PC-3 (cell line): ENCODE measurements around the gene CLIP1. TPM values are rescaled to one million over a fixed set of nuclear protein-coding genes. Genes with fewer than 3 reads are reported as not detected.
A peak's percentile ranks its signal among the peaks of the same experiment; 100 is the strongest.

ENCODE experiments used
- ATAC-seq: fragments of 200-7000 bp; cut with Tn5 transposase; 2 replicates; pipeline ENCODE4 v1.9.1; 2020; ENCODE audit warnings: mild to moderate bottlenecking, moderate library complexity
- BruUV-seq: library from RNA; stranded (reverse); fragments of 400-500 nt; replicated peaks from 2 replicates; lab custom pipeline; 2021; lab: Mats Ljungman, UMichigan
- CTCF ChIA-PET: fragments of 300-600 bp; sonication (Branson Sonifier 250); formaldehyde crosslinking; loops from one replicate; lab custom pipeline; 2022; ENCODE audit warnings: antibody characterized with exemption; lab: Charles Lee
- POLR2A ChIA-PET: fragments of 300-600 bp; sonication (Branson Sonifier 250); formaldehyde crosslinking; loops from one replicate; lab custom pipeline; 2022; ENCODE audit warnings: antibody characterized with exemption; ENCODE audit not compliant: unreplicated experiment; lab: Charles Lee
- DNase-seq: peaks from one replicate; pipeline ENCODE4 v3.0.0-alpha.2; 2015
- H2AFZ ChIP-seq: fragments of 300-600 bp; sonication (generic); 2 replicates; pipeline ENCODE4 v1.6.0; 2016; ENCODE audit warnings: antibody characterized with exemption, low read length
- H3F3A ChIP-seq: fragments of 300-600 bp; sonication (generic); one replicate; pipeline ENCODE4 v1.6.0; 2017; ENCODE audit warnings: antibody characterized with exemption, low read length, control low read depth, mild to moderate bottlenecking; ENCODE audit not compliant: unreplicated experiment
- H3K27ac ChIP-seq: fragments of 300-600 bp; sonication (generic); 2 replicates; pipeline ENCODE4 v1.5.1; 2016; ENCODE audit warnings: mild to moderate bottlenecking, low read length
- H3K27me3 ChIP-seq: fragments of 300-600 bp; sonication (generic); 2 replicates; pipeline ENCODE4 v1.6.1; 2016; ENCODE audit warnings: low read length, mixed read lengths
- H3K36me3 ChIP-seq: fragments of 300-600 bp; sonication (generic); 2 replicates; pipeline ENCODE4 v1.6.1; 2016; ENCODE audit warnings: low read depth, mixed run types, low read length, mixed read lengths
- H3K4me1 ChIP-seq: fragments of 300-600 bp; sonication (generic); 2 replicates; pipeline ENCODE4 v1.5.1; 2016; ENCODE audit warnings: low read length; ENCODE audit not compliant: insufficient read depth
- H3K4me2 ChIP-seq: fragments of 300-600 bp; sonication (generic); 2 replicates; pipeline ENCODE4 v1.6.0; 2016; ENCODE audit warnings: low read length
- H3K4me3 ChIP-seq: fragments of 300-600 bp; sonication (generic); 2 replicates; pipeline ENCODE4 v1.5.1; 2016; ENCODE audit warnings: mild to moderate bottlenecking, low read length, mixed read lengths
- H3K79me2 ChIP-seq: fragments of 300-600 bp; sonication (generic); 2 replicates; pipeline ENCODE4 v1.6.1; 2017; ENCODE audit warnings: low read length, mixed read lengths
- H3K9ac ChIP-seq: fragments of 300-600 bp; sonication (generic); 2 replicates; pipeline ENCODE4 v1.6.0; 2016; ENCODE audit warnings: mild to moderate bottlenecking, low read length
- H3K9me2 ChIP-seq: fragments of 300-600 bp; sonication (generic); replicated peaks from 2 replicates; pipeline ENCODE4 v1.6.1; 2016; ENCODE audit warnings: mixed run types, low read length, mixed read lengths
- H3K9me3 ChIP-seq: fragments of 300-600 bp; sonication (generic); 2 replicates; pipeline ENCODE4 v1.6.1; 2016; ENCODE audit warnings: low read length, mixed read lengths
- H4K20me1 ChIP-seq: fragments of 300-600 bp; sonication (generic); 2 replicates; pipeline ENCODE4 v1.6.1; 2016; ENCODE audit warnings: low read length, mixed read lengths
- CTCF ChIP-seq: fragments of 300-600 bp; sonication (generic); conservative IDR thresholded peaks from 2 replicates; pipeline ENCODE4 v1.5.1; 2017; ENCODE audit warnings: antibody characterized with exemption, low read depth, mild to moderate bottlenecking, low read length
- EZH2 ChIP-seq: fragments of 300-600 bp; sonication (generic); IDR thresholded peaks from one replicate; pipeline ENCODE4 v1.6.1; 2017; ENCODE audit warnings: antibody characterized with exemption, mild to moderate bottlenecking, low read length; ENCODE audit not compliant: unreplicated experiment
- EZH2phosphoT487 ChIP-seq: fragments of 300-600 bp; sonication (generic); IDR thresholded peaks from 2 replicates; pipeline ENCODE4 v1.6.1; 2018; ENCODE audit warnings: mild to moderate bottlenecking, antibody characterized with exemption, low read length, borderline replicate concordance
- intact Hi-C: fragments of 100-400 bp; cut with micrococcal nuclease; formaldehyde crosslinking; loops from 2 replicates; pipeline ENCODE4 v1.9.0; 2023
- total RNA-seq: library from RNA; depleted of rRNA; stranded (reverse); fragments of >200 nt; gene quantifications from 2 replicates; pipeline ENCODE4 v1.2.3, GENCODE V29; 2014

CLIP1 gene
- total RNA-seq, 1 experiment from 2014 or later = 46.4 TPM

GRCh38 chr12:122283680-122284079, 138.8 kb downstream of the CLIP1 start:
- no peaks in the 10 kb centered on the region for H3F3A ChIP-seq
- H3K9me2 ChIP-seq = no peaks in the 10 kb centered on the region
- H3K4me1 ChIP-seq = peaks cover 9% of the 10 kb centered on the region
- no peaks in the 10 kb centered on the region for H3K79me2 ChIP-seq
- H3K9me3 ChIP-seq = no peaks in the 10 kb centered on the region
- ChIA-PET POLR2A (no interaction called here), CTCF (no interaction called here)
- H3K36me3 ChIP-seq = peaks cover 22% of the 10 kb centered on the region; the same call in 1 of the 2 replicates
- H3K4me3 ChIP-seq = no peak overlapping the region
- no peak for DNase-seq
- no peak for TF ChIP-seq EZH2
- no peak for TF ChIP-seq CTCF
- TF ChIP-seq EZH2phosphoT487 = no peak
- no peaks in the 10 kb centered on the region for H4K20me1 ChIP-seq
- H3K9ac ChIP-seq = no peak overlapping the region
- no peak overlapping the region for H3K27ac ChIP-seq
- H3K4me2 ChIP-seq = no peak overlapping the region
- no TSS peak for BruUV-seq
- intact Hi-C loops = no loop called here
- H3K27me3 ChIP-seq = no peaks in the 10 kb centered on the region
- no peak for ATAC-seq
- no peak overlapping the region for H2AFZ ChIP-seq

GRCh38 chr12:122282061-122282460, 140.4 kb downstream of the CLIP1 start:
- CTCF ChIA-PET = interaction anchor here (0.9 kb wide), 1 partner anchor 15 kb away, joined by 3 read pairs; no protein-coding TSS in a partner anchor
- no peaks in the 10 kb centered on the region for H3K79me2 ChIP-seq
- H3K9ac ChIP-seq = no peak overlapping the region
- intact Hi-C loops = no loop called here
- H4K20me1 ChIP-seq = no peaks in the 10 kb centered on the region
- H3K36me3 ChIP-seq = peaks cover 28% of the 10 kb centered on the region; the same call in 1 of the 2 replicates
- BruUV-seq = no TSS peak
- POLR2A ChIA-PET = interaction anchor here (0.6 to 0.7 kb wide), 3 partner anchors 11 to 646 kb away, joined by 3 to 4 read pairs (median 3); no protein-coding TSS in a partner anchor
- TF ChIP-seq EZH2 (no peak), CTCF (no peak), EZH2phosphoT487 (no peak)
- H3K4me1 ChIP-seq = peaks cover 9% of the 10 kb centered on the region
- H2AFZ ChIP-seq = no peak overlapping the region
- H3K9me3 ChIP-seq = no peaks in the 10 kb centered on the region
- 0 out of 2 replicates have a peak overlapping the region, but pooled peaks have one; percentile 10 for H3K4me2 ChIP-seq
- H3K9me2 ChIP-seq = no peaks in the 10 kb centered on the region
- H3K4me3 ChIP-seq = no peak overlapping the region
- DNase-seq (peak; percentile 85), ATAC-seq (peak; percentile 98)
- no peak overlapping the region for H3K27ac ChIP-seq
- H3F3A ChIP-seq = no peaks in the 10 kb centered on the region
- H3K27me3 ChIP-seq = no peaks in the 10 kb centered on the region

- intact Hi-C loops = no loop called here
- CTCF ChIA-PET = no interaction called here
These were observed 146.2 kb downstream of the CLIP1 start for GRCh38 chr12:122276242-122276641.

More at GRCh38 chr12:122276242-122276641, 146.2 kb downstream of the CLIP1 start:
- H3K9me2 ChIP-seq = no peaks in the 10 kb centered on the region
- POLR2A ChIA-PET = interaction anchor here (0.6 kb wide), 1 partner anchor 9 kb away, joined by 4 read pairs; no protein-coding TSS in a partner anchor
- no peak overlapping the region for H3K4me3 ChIP-seq
- no peak overlapping the region for H3K4me2 ChIP-seq
- DNase-seq (no peak), ATAC-seq (no peak)
- H3K27ac ChIP-seq = no peak overlapping the region
- no peaks in the 10 kb centered on the region for H3K27me3 ChIP-seq
- TF ChIP-seq EZH2phosphoT487 (no peak), CTCF (no peak), EZH2 (no peak)
- no peaks in the 10 kb centered on the region for H4K20me1 ChIP-seq
- H3K9me3 ChIP-seq = no peaks in the 10 kb centered on the region
- peaks cover 47% of the 10 kb centered on the region for H3K36me3 ChIP-seq
- no peaks in the 10 kb centered on the region for H3F3A ChIP-seq
- H3K4me1 ChIP-seq = no peaks in the 10 kb centered on the region
- H3K79me2 ChIP-seq = no peaks in the 10 kb centered on the region
- no peak overlapping the region for H3K9ac ChIP-seq
- no TSS peak for BruUV-seq
- no peak overlapping the region for H2AFZ ChIP-seq
